Thyroid gland (tissue), 4 donors: ENCODE results near the gene ADGRF5. TPM values are rescaled to one million over a fixed set of nuclear protein-coding genes. Genes with fewer than 3 reads are reported as not detected.

Experiments used
- DNase-seq, 2 donors: peaks; one replicate each; pipeline ENCODE4 v3.0.0-alpha.2; 2019
- H3K27ac ChIP-seq, 3 donors: fragments of 200-600 bp; sonication (generic); 1 replicate in 2 of 3; 2 replicates in 1 of 3; pipeline ENCODE4 v1.5.1; 2016 to 2019; ENCODE audit warnings: mild to moderate bottlenecking in 1 of 3, moderate library complexity in 1 of 3
- H3K27me3 ChIP-seq: fragments of 200-600 bp; sonication (generic); one replicate; pipeline ENCODE4 v1.5.1; 2019
- H3K36me3 ChIP-seq, 2 donors: fragments of 200-600 bp; sonication (generic); one replicate each; pipeline ENCODE4 v1.5.1; 2016 to 2019
- H3K4me1 ChIP-seq, 2 donors: fragments of 200-600 bp; sonication (generic); one replicate each; pipeline ENCODE4 v1.5.1; 2017 to 2019
- H3K4me3 ChIP-seq, 3 donors: fragments of 200-600 bp; sonication (generic); replicated peaks in 1 of 3; 1 replicate in 2 of 3; 2 replicates in 1 of 3; pipeline ENCODE4 v1.5.1; 2016; ENCODE audit warnings: mild to moderate bottlenecking in 1 of 3
- H3K9me3 ChIP-seq: fragments of 200-600 bp; sonication (generic); one replicate; pipeline ENCODE4 v1.5.1; 2017
- CTCF ChIP-seq, 6 experiments: fragments of 200-600 bp in 3 of 6; fragments of 450-650 bp in 3 of 6; sonication (generic) in 3 of 6; IDR thresholded peaks; one replicate each; pipeline ENCODE4 v1.5.1; 2016 to 2019; ENCODE audit warnings: antibody characterized with exemption in 6 of 6, mild to moderate bottlenecking in 2 of 6, inconsistent platforms in 1 of 6, moderate library complexity in 1 of 6
- POLR2A ChIP-seq, 2 donors: fragments of 450-650 bp; IDR thresholded peaks; one replicate each; pipeline ENCODE4 v1.6.1; 2017; ENCODE audit warnings: antibody characterized with exemption in 2 of 2, mild to moderate bottlenecking in 2 of 2, moderate library complexity in 1 of 2
- WGBS, 2 donors: methylation state at CpG; one replicate each; pipeline ENCODE4 v1.1.5; 2017; 5-methylcytosine and 5-hydroxymethylcytosine counted together
- intact Hi-C: fragments of 100-400 bp; cut with DNase I; formaldehyde crosslinking; loops from one replicate; pipeline ENCODE4 v1.15.1; 2023
- total RNA-seq, 4 donors: library from RNA; depleted of rRNA; stranded (reverse); fragments of >200 nt; gene quantifications; one replicate each; pipeline ENCODE4 v1.2.3, GENCODE V29; 2016

The ADGRF5 gene
- total RNA-seq, 4 donors from 2014 or later, result 33.2 to 85.3 (median 51.2) TPM

GRCh38 chr6:46963039-46963438 is 41.3 kb upstream of the ADGRF5 start:
- Histone ChIP-seq H3K27ac (no peak overlapping the region), H3K36me3 (no peaks in the 10 kb centered on the region), H3K4me1 (no peaks in the 10 kb centered on the region), H3K27me3 (no peaks in the 10 kb centered on the region), H3K4me3 (no peak overlapping the region), H3K9me3 (no peaks in the 10 kb centered on the region)
- intact Hi-C loops, result no loop called here
- TF ChIP-seq POLR2A (IDR thresholded peaks at IDR 0.05) (no peak), CTCF (IDR thresholded peaks at IDR 0.05) (no peak)
- DNase-seq, result no peak

- Histone ChIP-seq H3K36me3 (no peaks in the 10 kb centered on the region), H3K4me3 (no peak overlapping the region), H3K4me1 (no peaks in the 10 kb centered on the region), H3K27ac (no peak overlapping the region), H3K27me3 (no peaks in the 10 kb centered on the region), H3K9me3 (no peaks in the 10 kb centered on the region)
- no peak for TF ChIP-seq CTCF (IDR thresholded peaks at IDR 0.05)
- TF ChIP-seq POLR2A (IDR thresholded peaks at IDR 0.05), result no peak
- intact Hi-C loops, result no loop called here
- WGBS, 2 donors, result 93 to 94% methylated on average over 5 of the region's 5 CpGs
- DNase-seq, result no peak
These were observed 40.0 kb upstream of the ADGRF5 start for GRCh38 chr6:46961711-46962110.

GRCh38 chr6:46961232-46961631 is 39.5 kb upstream of the ADGRF5 start:
- H3K27ac ChIP-seq, result no peak overlapping the region
- no peaks in the 10 kb centered on the region for H3K9me3 ChIP-seq
- no peaks in the 10 kb centered on the region for H3K27me3 ChIP-seq
- no peaks in the 10 kb centered on the region for H3K36me3 ChIP-seq
- intact Hi-C loops, result no loop called here
- DNase-seq, result no peak
- no peak overlapping the region for H3K4me3 ChIP-seq
- no peaks in the 10 kb centered on the region for H3K4me1 ChIP-seq
- TF ChIP-seq POLR2A (IDR thresholded peaks at IDR 0.05) (no peak), CTCF (IDR thresholded peaks at IDR 0.05) (no peak)

GRCh38 chr6:46959419-46959818 is 37.7 kb upstream of the ADGRF5 start:
- no peak for DNase-seq
- TF ChIP-seq POLR2A (IDR thresholded peaks at IDR 0.05) (no peak), CTCF (IDR thresholded peaks at IDR 0.05) (no peak)
- no peak overlapping the region for H3K4me3 ChIP-seq
- H3K36me3 ChIP-seq, result no peaks in the 10 kb centered on the region
- peaks cover 5 to 12% of the 10 kb centered on the region in 2 donors for H3K4me1 ChIP-seq
- no peak overlapping the region for H3K27ac ChIP-seq
- H3K27me3 ChIP-seq, result no peaks in the 10 kb centered on the region
- no peaks in the 10 kb centered on the region for H3K9me3 ChIP-seq
- intact Hi-C loops, result no loop called here

GRCh38 chr6:46956409-46956808 is 34.7 kb upstream of the ADGRF5 start:
- no peak for TF ChIP-seq POLR2A (IDR thresholded peaks at IDR 0.05)
- TF ChIP-seq CTCF (IDR thresholded peaks at IDR 0.05), result no peak
- no peaks in the 10 kb centered on the region for H3K36me3 ChIP-seq
- no peak overlapping the region for H3K27ac ChIP-seq
- no peaks in the 10 kb centered on the region for H3K27me3 ChIP-seq
- no peaks in the 10 kb centered on the region for H3K9me3 ChIP-seq
- 97 to 98% methylated on average over 6 of the region's 6 CpGs for WGBS, 2 donors
- H3K4me1 ChIP-seq, result peaks cover 5 to 12% of the 10 kb centered on the region in 2 donors
- no peak for DNase-seq
- intact Hi-C loops, result no loop called here
- H3K4me3 ChIP-seq, result no peak overlapping the region
